HepG2 (cell line): ENCODE results near the gene SMYD5. TPM values are rescaled to one million over a fixed set of nuclear protein-coding genes. Genes with fewer than 3 reads are reported as not detected.

Experiments
- BCL3 ChIP-seq: sonication (generic); formaldehyde crosslinking; IDR thresholded peaks from 2 replicates; pipeline ENCODE4 v1.5.1; 2020; ENCODE audit warnings: mild to moderate bottlenecking, missing genetic modification reagents, moderate library complexity
- KDM6A ChIP-seq: IDR thresholded peaks from 2 replicates; pipeline ENCODE4 v1.6.1; 2016; ENCODE audit warnings: low read depth
- POGZ ChIP-seq: sonication (generic); formaldehyde crosslinking; IDR thresholded peaks from 2 replicates; pipeline ENCODE4 v1.4.0; 2020; ENCODE audit warnings: mild to moderate bottlenecking, missing genetic modification reagents
- PRMT3 ChIP-seq: sonication (generic); formaldehyde crosslinking; IDR thresholded peaks from 2 replicates; pipeline ENCODE4 v1.8.1; 2022; ENCODE audit warnings: low read depth, mild to moderate bottlenecking, moderate library complexity, missing genetic modification reagents, borderline replicate concordance
- SIX1 ChIP-seq: sonication (generic); formaldehyde crosslinking; IDR thresholded peaks from 2 replicates; pipeline ENCODE4 v1.4.0; 2020; ENCODE audit warnings: missing genetic modification reagents, borderline replicate concordance
- TBX2 ChIP-seq: sonication (generic); formaldehyde crosslinking; IDR thresholded peaks from 2 replicates; pipeline ENCODE4 v1.5.0; 2020; ENCODE audit warnings: missing genetic modification reagents, mild to moderate bottlenecking, borderline replicate concordance
- TCF7L2 ChIP-seq: IDR thresholded peaks from 2 replicates; pipeline ENCODE4 v1.6.1; 2011; ENCODE audit warnings: mild to moderate bottlenecking, low read depth, low read length, moderate library complexity
- TERF1 ChIP-seq: sonication (generic); formaldehyde crosslinking; IDR thresholded peaks from 2 replicates; pipeline ENCODE4 v1.8.0; 2022; ENCODE audit warnings: mild to moderate bottlenecking, missing genetic modification reagents, moderate library complexity
- ZBTB39 ChIP-seq: sonication (generic); formaldehyde crosslinking; IDR thresholded peaks from 2 replicates; pipeline ENCODE4 v1.5.0; 2020; ENCODE audit warnings: missing genetic modification reagents
- ZNF143 ChIP-seq: sonication (generic); formaldehyde crosslinking; IDR thresholded peaks from 2 replicates; pipeline ENCODE4 v1.4.0; 2020; ENCODE audit warnings: missing genetic modification reagents
- ZNF383 ChIP-seq: sonication (generic); formaldehyde crosslinking; IDR thresholded peaks from 2 replicates; pipeline ENCODE4 v1.4.0; 2020; ENCODE audit warnings: missing genetic modification reagents, mild to moderate bottlenecking, borderline replicate concordance
- polyA plus RNA-seq, 8 experiments: library from polyadenylated mRNA; depleted of rRNA in 3 of 8; stranded (reverse) in 7 of 8; unstranded in 1 of 8; fragments of >200 nt; fragmentation: Illumina TruSeq in 4 of 8; extraction: Trizol in 4 of 8; gene quantifications; 2 replicates each; pipeline versions ENCODE4 v1.2.1 to v1.2.3, GENCODE V29; 2011 to 2016; ENCODE audit warnings: low read depth in 4 of 8, missing spikeins in 1 of 8, mixed read lengths in 1 of 8; ENCODE audit not compliant: insufficient read depth in 1 of 8
- total RNA-seq, 5 experiments: library from RNA; depleted of rRNA; stranded (reverse); fragments of >200 nt; fragmentation: Illumina TruSeq; extraction: Trizol; gene quantifications; 2 replicates each; pipeline ENCODE4 v1.2.3, GENCODE V29; 2016; ENCODE audit warnings: low read depth in 1 of 5
- TF ChIP-seq, protein P1 (sequence below): sonication (generic); formaldehyde crosslinking; IDR thresholded peaks from 2 replicates; pipeline ENCODE4 v1.9.0; 2021; ENCODE audit warnings: mild to moderate bottlenecking, missing genetic modification reagents
- TF ChIP-seq, protein P2 (sequence below): sonication (generic); formaldehyde crosslinking; IDR thresholded peaks from 2 replicates; pipeline ENCODE4 v1.8.0; 2023; ENCODE audit warnings: mild to moderate bottlenecking, missing genetic modification reagents

Gene SMYD5
- total and polyA plus RNA-seq, 2 of the 13 experiments (the other 11 are each of a cell fraction or from before 2014, with no cell fraction given), result 55.8 to 70.4 TPM

DNA sequence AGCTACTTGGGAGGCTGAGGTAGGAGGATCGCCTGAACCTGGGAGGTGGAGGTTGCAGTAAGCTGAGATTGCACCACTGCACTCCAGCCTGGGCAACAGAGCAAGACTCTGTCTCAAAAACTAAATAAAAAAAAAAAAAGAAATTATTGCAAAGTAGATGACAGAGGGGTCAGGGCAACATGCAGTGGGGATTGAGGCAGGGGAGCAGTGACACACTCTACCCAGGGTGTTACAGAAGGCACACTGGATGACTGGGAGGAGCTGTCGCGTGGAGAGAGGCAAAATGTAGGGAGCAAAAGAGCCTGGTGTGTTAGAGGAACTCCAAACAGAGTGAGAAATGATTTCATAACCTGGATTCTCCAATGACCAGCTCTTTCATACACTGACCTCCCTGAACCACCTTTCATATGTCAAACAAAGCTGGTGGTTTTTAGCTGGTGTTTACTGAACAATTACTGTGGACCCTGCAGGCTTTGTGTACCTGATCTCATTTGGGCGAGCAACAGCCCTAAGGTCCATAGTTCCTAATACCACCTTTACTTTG lies 48.1 kb downstream of the SMYD5 start (continued):
- TF ChIP-seq ZBTB39 (CRISPR knock-in tag) (no peak; the same call in 1 of the 2 replicates), KDM6A (CRISPR knock-in tag) (peak; percentile 82), POGZ (CRISPR knock-in tag) (no peak; the same call in 1 of the 2 replicates), TCF7L2 (no peak), TERF1 (CRISPR knock-in tag) (no peak), TBX2 (peak; percentile 97), ZNF383 (CRISPR knock-in tag) (no peak), SIX1 (CRISPR knock-in tag) (peak; percentile 78; the same call in 1 of the 2 replicates), BCL3 (CRISPR knock-in tag) (no peak), ZNF143 (CRISPR knock-in tag) (no peak), PRMT3 (CRISPR knock-in tag) (no peak)
- TF ChIP-seq, protein P1, sequence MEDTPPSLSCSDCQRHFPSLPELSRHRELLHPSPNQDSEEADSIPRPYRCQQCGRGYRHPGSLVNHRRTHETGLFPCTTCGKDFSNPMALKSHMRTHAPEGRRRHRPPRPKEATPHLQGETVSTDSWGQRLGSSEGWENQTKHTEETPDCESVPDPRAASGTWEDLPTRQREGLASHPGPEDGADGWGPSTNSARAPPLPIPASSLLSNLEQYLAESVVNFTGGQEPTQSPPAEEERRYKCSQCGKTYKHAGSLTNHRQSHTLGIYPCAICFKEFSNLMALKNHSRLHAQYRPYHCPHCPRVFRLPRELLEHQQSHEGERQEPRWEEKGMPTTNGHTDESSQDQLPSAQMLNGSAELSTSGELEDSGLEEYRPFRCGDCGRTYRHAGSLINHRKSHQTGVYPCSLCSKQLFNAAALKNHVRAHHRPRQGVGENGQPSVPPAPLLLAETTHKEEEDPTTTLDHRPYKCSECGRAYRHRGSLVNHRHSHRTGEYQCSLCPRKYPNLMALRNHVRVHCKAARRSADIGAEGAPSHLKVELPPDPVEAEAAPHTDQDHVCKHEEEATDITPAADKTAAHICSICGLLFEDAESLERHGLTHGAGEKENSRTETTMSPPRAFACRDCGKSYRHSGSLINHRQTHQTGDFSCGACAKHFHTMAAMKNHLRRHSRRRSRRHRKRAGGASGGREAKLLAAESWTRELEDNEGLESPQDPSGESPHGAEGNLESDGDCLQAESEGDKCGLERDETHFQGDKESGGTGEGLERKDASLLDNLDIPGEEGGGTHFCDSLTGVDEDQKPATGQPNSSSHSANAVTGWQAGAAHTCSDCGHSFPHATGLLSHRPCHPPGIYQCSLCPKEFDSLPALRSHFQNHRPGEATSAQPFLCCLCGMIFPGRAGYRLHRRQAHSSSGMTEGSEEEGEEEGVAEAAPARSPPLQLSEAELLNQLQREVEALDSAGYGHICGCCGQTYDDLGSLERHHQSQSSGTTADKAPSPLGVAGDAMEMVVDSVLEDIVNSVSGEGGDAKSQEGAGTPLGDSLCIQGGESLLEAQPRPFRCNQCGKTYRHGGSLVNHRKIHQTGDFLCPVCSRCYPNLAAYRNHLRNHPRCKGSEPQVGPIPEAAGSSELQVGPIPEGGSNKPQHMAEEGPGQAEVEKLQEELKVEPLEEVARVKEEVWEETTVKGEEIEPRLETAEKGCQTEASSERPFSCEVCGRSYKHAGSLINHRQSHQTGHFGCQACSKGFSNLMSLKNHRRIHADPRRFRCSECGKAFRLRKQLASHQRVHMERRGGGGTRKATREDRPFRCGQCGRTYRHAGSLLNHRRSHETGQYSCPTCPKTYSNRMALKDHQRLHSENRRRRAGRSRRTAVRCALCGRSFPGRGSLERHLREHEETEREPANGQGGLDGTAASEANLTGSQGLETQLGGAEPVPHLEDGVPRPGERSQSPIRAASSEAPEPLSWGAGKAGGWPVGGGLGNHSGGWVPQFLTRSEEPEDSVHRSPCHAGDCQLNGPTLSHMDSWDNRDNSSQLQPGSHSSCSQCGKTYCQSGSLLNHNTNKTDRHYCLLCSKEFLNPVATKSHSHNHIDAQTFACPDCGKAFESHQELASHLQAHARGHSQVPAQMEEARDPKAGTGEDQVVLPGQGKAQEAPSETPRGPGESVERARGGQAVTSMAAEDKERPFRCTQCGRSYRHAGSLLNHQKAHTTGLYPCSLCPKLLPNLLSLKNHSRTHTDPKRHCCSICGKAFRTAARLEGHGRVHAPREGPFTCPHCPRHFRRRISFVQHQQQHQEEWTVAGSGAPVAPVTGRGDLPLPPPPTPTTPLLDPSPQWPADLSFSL (CRISPR knock-in tag), result no peak
- TF ChIP-seq, protein P2, sequence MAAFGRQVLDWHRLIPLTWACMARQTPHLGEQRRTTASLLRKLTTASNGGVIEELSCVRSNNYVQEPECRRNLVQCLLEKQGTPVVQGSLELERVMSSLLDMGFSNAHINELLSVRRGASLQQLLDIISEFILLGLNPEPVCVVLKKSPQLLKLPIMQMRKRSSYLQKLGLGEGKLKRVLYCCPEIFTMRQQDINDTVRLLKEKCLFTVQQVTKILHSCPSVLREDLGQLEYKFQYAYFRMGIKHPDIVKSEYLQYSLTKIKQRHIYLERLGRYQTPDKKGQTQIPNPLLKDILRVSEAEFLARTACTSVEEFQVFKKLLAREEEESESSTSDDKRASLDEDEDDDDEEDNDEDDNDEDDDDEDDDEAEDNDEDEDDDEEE (CRISPR knock-in tag), result no peak
